Measurements from ENCODE around the gene MDFI. TPM values are rescaled to one million over a fixed set of nuclear protein-coding genes. Genes with fewer than 3 reads are reported as not detected.

MDFI gene
- total and polyA plus RNA-seq, 12 donors = 0.34 to 4.4 (median 1.3) TPM

DNA sequence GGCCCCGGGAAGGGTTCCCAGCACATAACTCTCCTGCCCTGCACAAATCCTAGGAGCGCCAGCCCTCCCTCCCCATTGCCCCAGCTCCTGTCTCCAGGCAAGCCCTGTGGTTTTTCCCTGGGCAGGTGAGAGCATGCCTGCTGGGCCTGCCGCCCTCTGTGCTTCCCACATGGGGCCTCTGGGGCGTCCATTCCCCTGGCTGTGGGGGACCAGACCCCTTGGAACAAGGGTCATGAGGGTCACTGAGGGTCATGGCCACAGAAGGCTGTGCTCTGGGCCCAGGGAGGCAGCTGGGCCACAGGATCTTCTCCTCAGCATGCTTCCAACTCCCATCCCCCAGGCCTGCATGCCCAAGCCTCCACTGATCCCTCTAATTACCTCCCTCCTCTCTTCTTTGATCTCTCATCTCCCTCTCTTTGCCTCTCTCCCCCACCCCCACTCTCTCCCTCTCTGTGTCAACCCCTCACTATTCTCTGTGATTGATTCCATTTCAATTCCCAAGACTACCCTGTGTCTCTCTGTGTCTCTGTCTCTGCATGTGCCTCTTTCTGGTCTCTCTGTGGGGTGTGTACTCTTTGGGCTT lies 6.1 kb downstream of the MDFI start:
- Histone ChIP-seq H3K27ac (no peak overlapping the region), H3K27me3 (peaks cover 0 to 17% (median 6%) of the 10 kb centered on the region in 7 donors), H3K4me1 (peaks cover 0 to 23% (median 0%) of the 10 kb centered on the region in 9 donors), H3K4me3 (no peak overlapping the region), H3K9me3 (no peaks in the 10 kb centered on the region), H3K36me3 (no peaks in the 10 kb centered on the region)
- no peak for TF ChIP-seq CTCF (IDR thresholded peaks at IDR 0.05)
- intact Hi-C loops (cut with DNase I) = no loop called here
- DNase-seq = no peak
- WGBS, 2 donors = 86 to 87% methylated on average over 4 of the region's 4 CpGs
- ATAC-seq = no peak

- intact Hi-C loops (cut with DNase I) = no loop called here
- peaks cover 0 to 19% (median 0%) of the 10 kb centered on the region in 9 donors for H3K4me1 ChIP-seq
- no peaks in the 10 kb centered on the region for H3K9me3 ChIP-seq
- H3K27me3 ChIP-seq = peaks cover 0 to 18% (median 0%) of the 10 kb centered on the region in 7 donors
- TF ChIP-seq CTCF (IDR thresholded peaks at IDR 0.05) = no peak
- H3K36me3 ChIP-seq = no peaks in the 10 kb centered on the region
- ATAC-seq = no peak
- no peak for DNase-seq
- WGBS, 2 donors = 79 to 86% methylated on average over 12 of the region's 12 CpGs
- no peak overlapping the region for H3K27ac ChIP-seq
- H3K4me3 ChIP-seq = no peak overlapping the region
These were observed 6.8 kb downstream of the MDFI start for GRCh38 chr6:41645007-41645618.

DNA sequence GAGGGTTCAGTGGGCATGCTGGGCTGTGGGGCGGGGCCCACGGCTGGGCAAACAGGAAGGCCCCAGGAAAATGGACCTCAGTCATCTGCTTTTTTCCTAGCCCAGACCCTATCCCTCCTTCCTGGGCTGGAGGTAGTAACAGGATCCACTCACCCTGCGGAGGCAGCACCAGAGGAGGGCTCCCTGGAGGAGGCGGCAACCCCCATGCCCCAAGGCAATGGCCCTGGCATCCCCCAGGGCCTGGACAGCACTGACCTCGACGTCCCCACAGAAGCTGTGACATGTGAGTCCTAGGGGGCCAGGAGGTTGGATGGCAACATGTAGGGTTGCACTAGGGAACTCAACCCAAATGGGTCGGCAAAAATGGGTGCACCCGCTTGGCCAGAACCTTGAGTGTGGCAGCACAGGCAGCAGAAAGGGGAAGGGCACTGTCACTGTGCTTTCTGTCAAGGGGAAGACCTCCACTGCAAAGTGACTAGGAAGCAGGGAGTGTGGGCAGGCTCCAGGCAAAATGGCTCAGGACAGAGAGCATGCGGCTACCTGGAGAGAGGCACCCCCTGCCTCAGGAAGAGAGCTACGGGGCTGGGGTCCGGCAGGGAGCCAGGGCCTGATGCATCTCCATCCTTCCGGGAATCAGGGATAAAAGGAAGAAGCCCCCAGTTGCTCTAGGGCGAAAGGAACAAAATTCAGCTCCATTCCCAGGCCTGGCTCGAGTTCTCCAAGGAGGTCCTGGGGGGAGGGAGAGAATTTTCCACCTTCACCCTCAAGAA lies 7.9 kb downstream of the MDFI start:
- 85 to 88% methylated on average over 14 of the region's 14 CpGs for WGBS, 2 donors

More for the DNA sequence above, 7.9 kb downstream of the MDFI start:
- H3K4me1 ChIP-seq = peaks cover 0 to 10% (median 0%) of the 10 kb centered on the region in 9 donors
- no peaks in the 10 kb centered on the region for H3K9me3 ChIP-seq
- H3K4me3 ChIP-seq = no peak overlapping the region
- H3K27me3 ChIP-seq = peaks cover 0 to 18% (median 0%) of the 10 kb centered on the region in 7 donors
- ATAC-seq (no peak), DNase-seq (no peak)
- H3K27ac ChIP-seq = no peak overlapping the region
- intact Hi-C loops (cut with DNase I) = no loop called here
- no peak for TF ChIP-seq CTCF (IDR thresholded peaks at IDR 0.05)
- H3K36me3 ChIP-seq = no peaks in the 10 kb centered on the region
